Measurements from ENCODE around the gene TMEM94. TPM values are rescaled to one million over a fixed set of nuclear protein-coding genes. Genes with fewer than 3 reads are reported as not detected.
"Not testable (repeated sequence)": the region's sequence is repeated elsewhere in the genome, so short reads cannot be mapped to it uniquely, and the experiment has no call there.

Gene TMEM94
- total RNA-seq, 2 donors from 2014 or later = 64.5 to 65.2 TPM

GRCh38 chr17:75439287-75439686 is 17.1 kb upstream of the TMEM94 start:
- DNase-seq (ENCODE audit: low spot score in 2 of 2) = no peak
- Mint-ChIP-seq H3K9me3 (no peaks in the 10 kb centered on the region), H3K27ac (no peak overlapping the region), H3K36me3 (no peaks in the 10 kb centered on the region)
- no peak for ATAC-seq

- no peak for DNase-seq (ENCODE audit: low spot score in 2 of 2)
- ATAC-seq = no peak
- Mint-ChIP-seq H3K9me3 (no peaks in the 10 kb centered on the region), H3K36me3 (no peaks in the 10 kb centered on the region), H3K27ac (no peak overlapping the region)
These were observed 15.5 kb upstream of the TMEM94 start for GRCh38 chr17:75440738-75441448.

GRCh38 chr17:75442168-75443103 is 14.0 kb upstream of the TMEM94 start:
- ATAC-seq (no peak), DNase-seq (ENCODE audit: low spot score in 2 of 2) (no peak)
- Mint-ChIP-seq H3K9me3 (no peaks in the 10 kb centered on the region), H3K36me3 (no peaks in the 10 kb centered on the region), H3K27ac (no peak overlapping the region)

GRCh38 chr17:75445296-75445695 is 11.1 kb upstream of the TMEM94 start:
- ATAC-seq (no peak), DNase-seq (ENCODE audit: low spot score in 2 of 2) (no peak)
- no peaks in the 10 kb centered on the region for H3K36me3 Mint-ChIP-seq
- no peaks in the 10 kb centered on the region for H3K9me3 Mint-ChIP-seq
- no peak overlapping the region for H3K27ac Mint-ChIP-seq

- not testable (repeated sequence) for H3K9me3 Mint-ChIP-seq; ATAC-seq; H3K36me3 Mint-ChIP-seq; H3K27ac Mint-ChIP-seq; DNase-seq (ENCODE audit: low spot score in 2 of 2)
These were observed 10.5 kb upstream of the TMEM94 start for GRCh38 chr17:75445896-75446295.

GRCh38 chr17:75447951-75448856 is 8.2 kb upstream of the TMEM94 start:
- DNase-seq (ENCODE audit: low spot score in 2 of 2) (no peak), ATAC-seq (no peak)
- H3K9me3 Mint-ChIP-seq = no peaks in the 10 kb centered on the region
- H3K27ac Mint-ChIP-seq = no peak overlapping the region
- no peaks in the 10 kb centered on the region for H3K36me3 Mint-ChIP-seq

- DNase-seq (ENCODE audit: low spot score in 2 of 2) (no peak), ATAC-seq (no peak)
- H3K9me3 Mint-ChIP-seq = no peaks in the 10 kb centered on the region
- H3K36me3 Mint-ChIP-seq = no peaks in the 10 kb centered on the region
- H3K27ac Mint-ChIP-seq = no peak overlapping the region
These were observed 6.2 kb upstream of the TMEM94 start for GRCh38 chr17:75450270-75450669.

GRCh38 chr17:75454193-75454592 is 2.2 kb upstream of the TMEM94 start:
- no peak for ATAC-seq
- Mint-ChIP-seq H3K27ac (peak overlapping the region in 1 of 2 donors; percentile 30), H3K9me3 (no peaks in the 10 kb centered on the region), H3K36me3 (peaks cover 6 to 7% of the 10 kb centered on the region in 2 donors)
- no peak for DNase-seq (ENCODE audit: low spot score in 2 of 2)

GRCh38 chr17:75454672-75455071 is 1.8 kb upstream of the TMEM94 start:
- not testable (repeated sequence) for ATAC-seq; DNase-seq (ENCODE audit: low spot score in 2 of 2); H3K9me3 Mint-ChIP-seq; H3K27ac Mint-ChIP-seq; H3K36me3 Mint-ChIP-seq

GRCh38 chr17:75456039-75456416 is 407 bp upstream of the TMEM94 start:
- no peaks in the 10 kb centered on the region for H3K9me3 Mint-ChIP-seq
- peaks cover 6 to 7% of the 10 kb centered on the region in 2 donors for H3K36me3 Mint-ChIP-seq
- H3K27ac Mint-ChIP-seq = peak overlapping the region; percentile 90 to 91
- peak; percentile 20 to 25 for ATAC-seq
- DNase-seq (ENCODE audit: low spot score in 2 of 2) = no peak

GRCh38 chr17:75457047-75457654 is 716 bp downstream of the TMEM94 start:
- peaks cover 6 to 7% of the 10 kb centered on the region in 2 donors for H3K36me3 Mint-ChIP-seq
- DNase-seq (ENCODE audit: low spot score in 2 of 2) (peak in 1 of 2 donors; percentile 26), ATAC-seq (peak; percentile 10 to 15)
- no peaks in the 10 kb centered on the region for H3K9me3 Mint-ChIP-seq
- H3K27ac Mint-ChIP-seq = peak overlapping the region; percentile 91 to 97

- H3K27ac Mint-ChIP-seq = no peak overlapping the region
- H3K36me3 Mint-ChIP-seq = peaks cover 6 to 7% of the 10 kb centered on the region in 2 donors
- ATAC-seq = no peak
- no peak for DNase-seq (ENCODE audit: low spot score in 2 of 2)
- H3K9me3 Mint-ChIP-seq = no peaks in the 10 kb centered on the region
These were observed 2.8 kb downstream of the TMEM94 start for GRCh38 chr17:75459246-75459589.

- Mint-ChIP-seq H3K9me3 (no peaks in the 10 kb centered on the region), H3K27ac (no peak overlapping the region), H3K36me3 (peaks cover 6 to 7% of the 10 kb centered on the region in 2 donors)
- ATAC-seq (no peak), DNase-seq (ENCODE audit: low spot score in 2 of 2) (no peak)
These were observed 3.3 kb downstream of the TMEM94 start for GRCh38 chr17:75459590-75460267.

- Mint-ChIP-seq H3K36me3 (peaks cover 6 to 7% of the 10 kb centered on the region in 2 donors), H3K9me3 (no peaks in the 10 kb centered on the region)
- no peak for ATAC-seq
These were observed 3.9 kb downstream of the TMEM94 start for GRCh38 chr17:75460295-75460694.

GRCh38 chr17:75463603-75464002 is 7.2 kb downstream of the TMEM94 start:
- no peaks in the 10 kb centered on the region for H3K36me3 Mint-ChIP-seq
- H3K9me3 Mint-ChIP-seq = no peaks in the 10 kb centered on the region
- ATAC-seq = no peak
- DNase-seq (ENCODE audit: low spot score in 2 of 2) = no peak
- no peak overlapping the region for H3K27ac Mint-ChIP-seq

More at GRCh38 chr17:75460295-75460694, 3.9 kb downstream of the TMEM94 start:
- H3K27ac Mint-ChIP-seq = no peak overlapping the region
- no peak for DNase-seq (ENCODE audit: low spot score in 2 of 2)

GRCh38 chr17:75465039-75465438 is 8.6 kb downstream of the TMEM94 start:
- DNase-seq (ENCODE audit: low spot score in 2 of 2) = no peak
- Mint-ChIP-seq H3K9me3 (no peaks in the 10 kb centered on the region), H3K36me3 (no peaks in the 10 kb centered on the region), H3K27ac (no peak overlapping the region)
- no peak for ATAC-seq

Data from activated naive CD4-positive, alpha-beta T cell treated with anti-CD3 and anti-CD28 coated beads, Interleukin-2, amount 50 U/mL, for 72 hours (primary cell).